GM19043 (cell line): ENCODE data around the gene GRWD1.

Experiments
- ATAC-seq: cut with Tn5 transposase; IDR thresholded peaks from one replicate; pipeline ENCODE4 v1.9.1; 2021; ENCODE audit warnings: low read depth; ENCODE audit not compliant: unreplicated experiment

Gene GRWD1

GRCh38 chr19:48492925-48493717 lies 47.3 kb downstream of the GRWD1 start:
- ATAC-seq, result peak; percentile 42

DNA sequence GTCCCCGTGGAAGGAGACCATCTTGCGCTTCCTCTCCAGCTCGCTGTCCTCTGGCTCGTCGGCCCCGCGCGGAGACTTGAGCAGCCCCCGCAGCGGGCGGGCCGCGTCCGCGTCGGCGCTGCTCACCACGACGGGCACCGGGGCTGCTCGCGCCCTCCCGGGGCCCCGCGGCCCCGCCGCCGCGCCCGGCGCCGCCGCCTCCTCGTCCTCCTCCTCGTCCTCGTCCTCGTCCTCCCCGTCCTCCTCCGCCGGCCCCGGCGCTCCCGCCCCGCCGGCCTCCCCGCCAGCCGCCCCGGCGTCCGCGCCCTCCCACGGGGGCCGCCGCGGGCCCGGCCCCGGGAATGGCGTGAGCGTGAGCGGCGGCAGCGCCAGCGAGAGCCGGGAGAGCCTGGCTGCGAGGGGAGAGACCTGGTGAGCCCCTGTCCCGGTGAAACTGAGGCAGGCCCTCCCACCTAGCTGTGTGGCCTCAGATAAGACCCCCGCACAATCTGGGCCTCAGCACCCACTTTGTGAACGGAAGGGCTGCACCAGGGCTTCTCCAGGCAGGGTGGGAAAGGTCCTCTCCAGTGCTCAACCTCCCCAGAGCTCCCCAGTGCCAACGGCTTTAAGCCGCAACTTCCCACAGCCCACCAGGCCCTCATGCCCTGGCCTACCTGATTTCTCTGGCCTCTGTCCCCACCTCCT lies 48.1 kb downstream of the GRWD1 start:
- no peak for ATAC-seq

- no peak for ATAC-seq
These were observed 49.6 kb downstream of the GRWD1 start for GRCh38 chr19:48495396-48495795.

GRCh38 chr19:48496959-48497727 lies 51.4 kb downstream of the GRWD1 start:
- ATAC-seq, result no peak

DNA sequence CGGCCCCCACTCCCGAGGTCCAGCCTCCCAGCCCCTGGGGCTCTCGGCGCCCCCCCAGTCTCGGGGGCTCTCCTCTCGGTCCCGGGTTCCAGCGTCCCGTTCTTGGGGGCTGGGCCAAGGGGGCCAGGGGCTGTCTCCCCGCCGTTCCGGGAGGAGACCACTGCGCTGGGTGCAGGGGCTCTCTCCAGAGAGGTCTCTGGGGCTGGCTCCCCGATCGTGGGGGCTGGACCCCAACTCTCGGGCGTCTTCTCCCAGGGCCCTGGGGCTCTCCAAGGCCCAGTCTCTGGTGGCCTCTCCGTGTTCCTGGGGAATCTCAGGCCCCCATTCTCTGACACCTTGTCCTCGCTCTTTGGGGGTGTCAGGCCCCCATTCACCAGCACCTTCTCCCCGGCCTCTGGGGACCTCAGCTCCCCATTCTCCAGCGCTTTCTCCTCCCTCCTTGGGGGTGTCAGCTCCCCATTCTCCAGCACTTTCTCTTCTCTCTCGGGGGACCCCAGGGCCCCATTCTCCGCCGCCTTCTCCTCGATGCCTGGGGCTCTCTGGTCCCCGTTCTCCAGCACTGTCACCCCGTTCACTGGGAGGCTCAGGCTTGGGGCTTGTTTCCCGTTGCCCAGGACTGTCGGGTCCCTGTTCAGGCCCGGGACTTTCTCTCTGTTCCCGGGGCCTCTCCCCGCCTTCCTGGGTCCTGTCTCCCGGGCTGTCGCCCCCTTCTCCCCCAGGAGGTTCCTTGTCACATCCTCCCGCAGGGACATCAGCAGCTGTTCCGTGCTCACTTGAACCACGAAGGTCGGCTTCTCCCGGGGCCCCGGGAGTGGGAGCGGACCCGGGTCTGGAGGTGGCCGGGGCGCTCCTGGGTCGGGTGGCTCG lies 52.2 kb downstream of the GRWD1 start:
- no peak for ATAC-seq

DNA sequence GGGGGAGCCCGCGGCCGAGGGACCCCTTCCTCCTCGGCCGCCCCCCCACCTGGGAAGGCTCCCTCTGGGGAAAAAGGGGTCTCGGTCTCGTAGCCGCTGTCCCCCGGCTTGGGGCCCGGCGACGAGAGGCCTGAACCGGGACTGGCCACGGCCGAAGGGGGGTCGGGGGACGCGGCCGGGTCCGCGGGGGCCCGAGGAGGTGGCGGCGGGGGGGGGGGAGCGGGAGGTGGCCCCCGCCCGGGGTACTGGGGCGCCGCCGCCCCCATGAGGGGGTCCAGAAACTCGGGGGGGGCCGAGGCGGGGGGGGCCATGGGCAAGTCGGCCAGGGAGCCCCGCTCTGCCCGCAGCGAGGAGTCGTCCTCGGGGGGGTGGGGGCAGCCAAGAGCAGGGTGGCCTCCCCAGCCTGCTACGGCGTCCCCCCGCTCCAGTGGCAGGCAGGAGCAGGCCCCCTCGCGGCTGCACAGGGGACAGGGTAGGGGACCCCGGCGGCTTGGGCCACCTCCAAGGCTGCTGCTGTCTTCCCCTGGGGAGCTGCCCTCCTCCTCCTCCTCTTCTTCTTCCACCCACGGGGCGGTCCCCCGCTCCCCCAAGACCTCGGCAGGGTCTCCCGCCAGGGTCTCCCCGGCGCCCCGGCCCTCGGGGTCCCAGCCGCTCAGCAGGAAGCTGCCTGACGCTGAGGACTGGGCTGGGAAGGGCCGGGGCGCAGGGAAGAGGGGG lies 53.0 kb downstream of the GRWD1 start:
- no peak for ATAC-seq

- ATAC-seq, result no peak
These were observed 53.7 kb downstream of the GRWD1 start for GRCh38 chr19:48499316-48500090.

DNA sequence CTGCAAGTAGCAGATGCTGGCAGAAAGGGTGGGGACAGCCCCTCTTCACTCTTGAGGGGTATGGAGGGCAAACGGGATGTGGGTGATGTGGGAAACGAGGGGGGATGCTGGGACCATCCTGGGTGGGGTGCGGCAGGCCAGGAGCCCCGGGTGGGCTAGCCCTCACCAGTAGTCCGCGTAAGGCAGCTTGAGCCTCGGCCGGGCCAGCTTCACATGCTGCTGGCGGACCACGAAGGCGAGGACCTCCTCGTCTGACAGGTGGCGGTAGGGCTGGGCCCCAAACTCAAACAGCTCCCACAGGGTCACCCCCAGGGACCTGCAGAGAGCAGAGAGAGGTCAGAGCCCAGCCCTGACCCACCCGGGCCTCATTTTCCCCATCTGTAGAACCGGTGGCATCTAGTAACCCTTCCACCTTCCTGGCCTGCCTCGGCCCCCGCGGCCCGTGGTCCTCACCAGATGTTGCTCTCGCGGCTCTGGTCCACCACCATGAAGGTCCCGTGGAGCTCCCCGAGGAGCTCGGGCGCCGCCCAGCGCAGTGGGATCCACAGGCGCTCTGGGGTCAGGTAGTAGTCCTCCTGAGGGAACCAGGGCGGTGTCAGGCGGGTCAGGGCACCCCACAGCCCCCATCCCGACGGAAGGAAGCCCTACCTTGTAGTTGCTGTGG lies 55.2 kb downstream of the GRWD1 start:
- no peak for ATAC-seq

GRCh38 chr19:48501494-48502349 lies 55.9 kb downstream of the GRWD1 start:
- no peak for ATAC-seq

- ATAC-seq, result no peak
These were observed 56.7 kb downstream of the GRWD1 start for GRCh38 chr19:48502350-48503018.

DNA sequence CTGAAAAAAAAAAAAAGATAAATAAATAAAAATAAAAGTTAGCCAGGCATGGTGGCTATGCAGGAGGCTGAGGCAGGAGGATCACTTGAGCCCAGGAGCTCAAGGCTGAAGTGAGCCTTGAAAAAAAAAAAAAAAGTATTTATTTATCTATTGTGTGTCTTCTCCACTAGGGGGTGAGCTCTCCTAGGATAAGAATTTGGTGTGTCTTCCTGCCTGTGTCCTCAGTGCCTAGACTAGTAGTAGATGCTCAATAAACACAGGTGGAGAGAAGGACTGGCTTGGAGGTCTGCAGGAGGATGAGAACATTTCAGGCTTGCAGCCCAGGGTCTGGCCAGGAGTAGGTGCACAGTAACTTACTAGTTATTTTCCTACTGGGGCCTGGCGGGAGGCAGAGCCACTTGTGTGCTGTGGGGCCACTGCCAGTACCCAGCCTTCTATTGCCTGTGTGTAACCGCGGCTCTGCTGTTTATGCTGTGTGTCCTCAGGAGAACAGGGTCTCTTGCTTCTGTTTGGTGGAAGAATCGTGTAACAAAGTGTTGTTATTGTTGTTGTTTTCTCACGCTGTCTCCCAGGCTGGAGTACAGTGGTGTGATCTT lies 60.5 kb downstream of the GRWD1 start:
- ATAC-seq, result no peak
